ENCODE data around the gene ZNF608. TPM values are rescaled to one million over a fixed set of nuclear protein-coding genes. Genes with fewer than 3 reads are reported as not detected.

ZNF608 gene
- total RNA-seq, result 20.6 TPM

DNA sequence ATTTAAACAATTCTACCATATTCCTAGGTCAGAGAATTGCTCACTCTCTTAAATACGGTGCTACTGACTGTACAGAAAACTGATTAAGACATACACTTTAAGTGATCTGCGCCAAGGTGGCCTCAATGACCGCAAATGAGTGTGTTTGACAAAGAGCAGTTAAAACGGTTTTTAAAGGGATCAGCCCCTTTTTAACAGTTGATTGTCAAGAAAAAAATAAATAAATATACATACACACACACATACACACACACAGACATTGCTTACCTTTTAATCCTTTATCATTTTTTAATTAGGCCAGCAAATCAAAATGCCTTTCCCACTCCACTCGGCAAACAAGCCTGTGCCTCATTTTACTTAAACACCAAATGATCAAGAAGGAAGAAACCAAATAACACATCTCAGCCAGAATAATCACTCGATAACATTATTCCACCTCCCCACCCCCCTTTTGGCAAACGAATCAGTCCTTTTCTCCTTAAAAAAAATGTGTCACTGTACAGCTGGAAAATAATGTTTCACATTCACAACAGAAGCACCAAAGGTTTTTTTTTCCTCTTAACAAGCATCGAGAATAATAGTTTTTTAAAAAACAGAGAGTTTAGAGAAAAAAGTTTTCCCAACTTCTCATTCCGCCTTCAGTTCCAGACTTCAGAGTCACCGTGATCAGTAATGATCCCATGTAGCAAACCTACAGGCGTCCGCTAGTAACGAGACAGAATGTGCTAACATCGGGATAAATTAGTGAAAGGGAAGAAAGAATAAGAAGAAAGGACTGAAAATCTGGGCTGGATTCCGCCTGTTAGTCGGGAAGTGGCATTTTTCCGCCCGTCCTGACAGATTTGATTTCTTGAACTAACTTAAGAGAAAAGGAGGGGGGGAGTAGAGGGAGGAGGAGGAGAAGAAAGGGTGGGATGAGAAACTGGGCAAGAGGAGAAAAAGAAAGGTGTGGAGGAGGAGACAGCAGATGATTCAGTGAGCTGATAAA, at the start of gene ZNF608:
Gene ZNF608 (minus strand): TSS at position 712 of the 988 bp plus-strand sequence. CDS start 1,650 bp downstream, outside the sequence.
- no peaks in the 10 kb centered on the region for H3K9me3 ChIP-seq
- peak within 1 kb of the TSS; percentile 55 to 86 for H3K4me3 ChIP-seq
- H3K27ac ChIP-seq, result peak within 1 kb of the TSS; percentile 89
- DNase-seq (ENCODE audit: extremely low spot score in 2 of 2), result no peak
- H3K4me1 ChIP-seq, result peaks cover 49% of the 10 kb centered on the region
- TF ChIP-seq POLR2A (IDR thresholded peaks at IDR 0.05) (no peak), CTCF (IDR thresholded peaks at IDR 0.05) (no peak), POLR2AphosphoS5 (IDR thresholded peaks at IDR 0.05; ENCODE audit: insufficient read depth in 1 of 2, low read depth in 1 of 2) (no peak)
- no peaks in the 10 kb centered on the region for H3K36me3 ChIP-seq
- H3K27me3 ChIP-seq, result no peaks in the 10 kb centered on the region
- intact Hi-C loops (cut with DNase I), result no loop called here

- TF ChIP-seq CTCF (IDR thresholded peaks at IDR 0.05) (no peak), POLR2A (IDR thresholded peaks at IDR 0.05) (no peak), POLR2AphosphoS5 (IDR thresholded peaks at IDR 0.05; ENCODE audit: insufficient read depth in 1 of 2, low read depth in 1 of 2) (no peak)
- no peak for DNase-seq (ENCODE audit: extremely low spot score in 2 of 2)
Measured at GRCh38 chr5:124795829-124796228, 49.4 kb upstream of the ZNF608 start.

DNA sequence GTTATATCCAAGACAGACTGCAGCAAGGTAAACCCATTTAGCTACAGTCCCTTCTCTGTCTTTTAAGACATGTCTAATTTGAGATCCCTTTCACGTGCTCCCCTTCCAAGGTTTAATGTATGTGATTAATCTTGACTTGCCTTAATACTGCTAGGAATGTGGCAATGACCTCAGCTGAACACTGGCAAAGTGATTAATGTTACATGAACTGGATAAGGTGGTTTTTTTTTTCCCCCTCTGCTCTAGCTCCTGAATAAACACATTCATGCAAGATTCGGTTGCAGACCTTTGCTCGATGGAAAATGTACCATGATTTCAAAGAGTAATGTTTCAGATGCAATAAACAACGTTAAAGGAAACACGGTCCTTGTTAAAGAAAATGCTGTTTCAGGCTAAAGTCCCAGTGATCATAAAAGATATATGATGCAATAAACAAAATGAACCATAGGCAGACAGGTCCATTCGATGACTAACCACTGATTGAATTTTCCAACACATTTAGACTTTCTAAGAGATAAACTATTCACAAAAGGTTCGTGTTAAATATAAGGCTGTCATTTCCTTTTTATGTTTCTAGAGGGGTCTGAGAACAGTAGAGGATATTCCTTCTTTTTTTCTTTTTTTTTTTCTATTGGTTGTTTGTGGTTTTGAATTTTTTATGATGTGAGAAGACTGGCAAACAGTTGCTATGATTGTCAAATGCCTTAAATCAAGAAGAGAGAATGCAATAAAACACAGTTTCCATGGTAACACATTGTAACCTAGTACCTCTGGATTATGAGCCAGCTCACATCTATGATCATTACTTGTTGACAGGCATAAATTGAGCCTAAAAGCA, 44.7 kb upstream of the ZNF608 start:
- H3K4me1 ChIP-seq, result no peaks in the 10 kb centered on the region
- H3K36me3 ChIP-seq, result no peaks in the 10 kb centered on the region
- no peak overlapping the region for H3K27ac ChIP-seq
- TF ChIP-seq CTCF (IDR thresholded peaks at IDR 0.05) (no peak), POLR2A (IDR thresholded peaks at IDR 0.05) (no peak), POLR2AphosphoS5 (IDR thresholded peaks at IDR 0.05; ENCODE audit: insufficient read depth in 1 of 2, low read depth in 1 of 2) (no peak)
- no peak overlapping the region for H3K4me3 ChIP-seq
- no peak for DNase-seq (ENCODE audit: extremely low spot score in 2 of 2)
- intact Hi-C loops (cut with DNase I), result no loop called here
- H3K9me3 ChIP-seq, result no peaks in the 10 kb centered on the region
- H3K27me3 ChIP-seq, result no peaks in the 10 kb centered on the region

More at GRCh38 chr5:124795829-124796228, 49.4 kb upstream of the ZNF608 start:
- Histone ChIP-seq H3K9me3 (no peaks in the 10 kb centered on the region), H3K36me3 (no peaks in the 10 kb centered on the region), H3K27me3 (no peaks in the 10 kb centered on the region), H3K4me3 (no peak overlapping the region), H3K27ac (no peak overlapping the region), H3K4me1 (no peaks in the 10 kb centered on the region)
- intact Hi-C loops (cut with DNase I), result no loop called here

GRCh38 chr5:124790301-124790894, 44.0 kb upstream of the ZNF608 start:
- H3K27me3 ChIP-seq, result no peaks in the 10 kb centered on the region
- H3K27ac ChIP-seq, result no peak overlapping the region
- TF ChIP-seq POLR2AphosphoS5 (IDR thresholded peaks at IDR 0.05; ENCODE audit: insufficient read depth in 1 of 2, low read depth in 1 of 2) (no peak), CTCF (IDR thresholded peaks at IDR 0.05) (no peak), POLR2A (IDR thresholded peaks at IDR 0.05) (no peak)
- no peak overlapping the region for H3K4me3 ChIP-seq
- DNase-seq (ENCODE audit: extremely low spot score in 2 of 2), result no peak
- no peaks in the 10 kb centered on the region for H3K36me3 ChIP-seq
- intact Hi-C loops (cut with DNase I), result no loop called here
- no peaks in the 10 kb centered on the region for H3K4me1 ChIP-seq
- H3K9me3 ChIP-seq, result no peaks in the 10 kb centered on the region
